SJCRH30 (cell line): ENCODE results near the gene UST. TPM values are rescaled to one million over a fixed set of nuclear protein-coding genes. Genes with fewer than 3 reads are reported as not detected.

Experiments used
- DNase-seq, 2 experiments: peaks; one replicate each; pipeline ENCODE4 v3.0.0-alpha.2; 2015 to 2020
- H3K27ac ChIP-seq: fragments of 250-450 bp; sonication (Bioruptor Pico); 2 replicates; pipeline ENCODE4 v1.5.1; 2020; ENCODE audit warnings: mild to moderate bottlenecking, moderate library complexity
- H3K27me3 ChIP-seq: fragments of 250-450 bp; sonication (Bioruptor Pico); 2 replicates; pipeline ENCODE4 v1.5.1; 2020; ENCODE audit warnings: mild to moderate bottlenecking, moderate library complexity
- H3K36me3 ChIP-seq: fragments of 250-450 bp; sonication (Bioruptor Pico); 2 replicates; pipeline ENCODE4 v1.5.1; 2020; ENCODE audit warnings: mild to moderate bottlenecking, moderate library complexity
- H3K4me1 ChIP-seq: fragments of 250-450 bp; sonication (Bioruptor Pico); 2 replicates; pipeline ENCODE4 v1.5.1; 2020; ENCODE audit warnings: mild to moderate bottlenecking, moderate library complexity
- H3K4me3 ChIP-seq: fragments of 250-450 bp; sonication (Bioruptor Pico); 2 replicates; pipeline ENCODE4 v1.5.1; 2020; ENCODE audit warnings: mild to moderate bottlenecking, moderate library complexity
- H3K9me3 ChIP-seq: fragments of 250-450 bp; sonication (Bioruptor Pico); replicated peaks from 2 replicates; pipeline ENCODE4 v1.5.1; 2020; ENCODE audit warnings: mild to moderate bottlenecking, moderate library complexity
- total RNA-seq: library from RNA; depleted of rRNA; stranded (reverse); fragments of >200 nt; shearing (Covaris generic); gene quantifications from 2 replicates; pipeline ENCODE4 v1.2.3, GENCODE V29; 2014; rRNA removed

The UST gene, protein sequence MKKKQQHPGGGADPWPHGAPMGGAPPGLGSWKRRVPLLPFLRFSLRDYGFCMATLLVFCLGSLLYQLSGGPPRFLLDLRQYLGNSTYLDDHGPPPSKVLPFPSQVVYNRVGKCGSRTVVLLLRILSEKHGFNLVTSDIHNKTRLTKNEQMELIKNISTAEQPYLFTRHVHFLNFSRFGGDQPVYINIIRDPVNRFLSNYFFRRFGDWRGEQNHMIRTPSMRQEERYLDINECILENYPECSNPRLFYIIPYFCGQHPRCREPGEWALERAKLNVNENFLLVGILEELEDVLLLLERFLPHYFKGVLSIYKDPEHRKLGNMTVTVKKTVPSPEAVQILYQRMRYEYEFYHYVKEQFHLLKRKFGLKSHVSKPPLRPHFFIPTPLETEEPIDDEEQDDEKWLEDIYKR
- total RNA-seq = 24.2 and 28.9 TPM in 2 replicates

- H3K9me3 ChIP-seq = no peaks in the 10 kb centered on the region
- H3K27me3 ChIP-seq = no peaks in the 10 kb centered on the region
- H3K4me3 ChIP-seq = peak within 1 kb of the TSS; percentile 77
- H3K36me3 ChIP-seq = no peaks in the 10 kb centered on the region
- H3K4me1 ChIP-seq = peaks cover 4% of the 10 kb centered on the region; the same call in 1 of the 2 replicates
- peak; percentile 90 to 93 for DNase-seq
- peak within 1 kb of the TSS; percentile 51 for H3K27ac ChIP-seq
Observed at GRCh38 chr6:148746363-148747144, at the start of gene UST. TSS of gene UST (plus strand) at chr6:148747030. CDS start at chr6:148747431, 401 bp downstream.

- H3K36me3 ChIP-seq = no peaks in the 10 kb centered on the region
- H3K4me1 ChIP-seq = no peaks in the 10 kb centered on the region
- DNase-seq = no peak
- H3K27me3 ChIP-seq = 0 out of 2 replicates have a peak, but pooled peaks cover 2% of the 10 kb centered on the region
- no peak overlapping the region for H3K27ac ChIP-seq
- H3K9me3 ChIP-seq = no peaks in the 10 kb centered on the region
- no peak overlapping the region for H3K4me3 ChIP-seq
Observed at GRCh38 chr6:148697895-148698440, 48.9 kb upstream of the UST start.

DNA sequence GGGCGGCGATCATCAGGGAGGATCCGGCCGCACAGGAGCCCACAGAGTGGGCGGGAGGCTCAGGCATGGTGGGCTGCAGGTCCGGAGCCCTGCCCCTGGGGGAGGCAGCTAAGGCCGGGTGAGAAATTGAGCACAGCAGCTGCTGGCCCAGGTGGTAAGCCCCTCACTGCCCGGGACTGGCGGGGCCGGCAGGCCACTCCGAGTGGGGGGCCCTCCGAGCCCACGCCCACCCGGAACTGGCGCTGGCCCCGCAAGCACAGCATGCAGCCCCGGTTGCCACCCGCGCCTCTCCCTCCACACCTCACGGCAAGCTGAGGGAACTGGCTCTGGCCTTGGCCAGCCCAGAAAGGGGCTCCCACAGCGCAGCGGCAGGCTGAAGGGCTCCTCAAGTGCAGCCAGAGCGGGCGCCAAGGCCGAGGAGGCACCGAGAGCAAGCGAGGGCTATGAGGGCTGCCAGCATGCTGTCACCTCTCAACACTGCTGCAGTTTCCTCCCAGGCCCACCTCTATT lies 48.1 kb upstream of the UST start:
- Histone ChIP-seq H3K27me3 (0 out of 2 replicates have a peak, but pooled peaks cover 2% of the 10 kb centered on the region), H3K4me3 (no peak overlapping the region), H3K4me1 (no peaks in the 10 kb centered on the region), H3K27ac (no peak overlapping the region), H3K36me3 (no peaks in the 10 kb centered on the region), H3K9me3 (no peaks in the 10 kb centered on the region)
- no peak for DNase-seq

DNA sequence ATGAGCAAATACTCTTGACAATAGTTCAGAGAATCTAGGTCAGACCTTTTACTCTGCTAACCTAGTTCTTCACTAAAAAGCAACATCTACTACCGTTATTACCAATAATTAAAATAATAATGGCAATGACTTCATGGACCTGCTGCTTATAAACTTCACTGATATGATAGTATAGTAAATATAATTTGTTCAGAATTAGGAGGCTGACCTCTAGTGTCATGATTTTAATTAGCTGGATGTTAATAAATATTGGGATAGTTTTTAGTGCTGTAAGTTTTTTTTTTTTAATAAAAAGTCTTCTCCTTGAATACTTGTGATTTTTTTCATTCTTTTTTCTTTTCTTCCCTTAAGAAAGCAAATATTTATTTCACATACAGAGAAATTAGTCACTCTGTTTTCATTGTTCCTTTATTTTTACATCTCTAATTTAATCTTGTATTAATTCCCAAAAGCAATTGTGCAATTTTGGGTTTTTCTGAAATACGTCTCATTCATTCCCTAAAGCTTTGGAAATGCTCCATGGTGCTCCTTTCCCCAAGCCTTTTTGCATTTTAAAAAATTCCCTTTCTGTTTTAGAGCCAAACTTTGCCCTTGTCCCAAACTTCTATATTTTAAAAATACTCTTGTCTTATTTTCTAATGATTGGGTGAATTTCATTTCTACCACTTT lies 46.6 kb upstream of the UST start:
- no peak overlapping the region for H3K4me3 ChIP-seq
- no peaks in the 10 kb centered on the region for H3K36me3 ChIP-seq
- H3K4me1 ChIP-seq = no peaks in the 10 kb centered on the region
- 0 out of 2 replicates have a peak, but pooled peaks cover 2% of the 10 kb centered on the region for H3K27me3 ChIP-seq
- DNase-seq = no peak
- no peak overlapping the region for H3K27ac ChIP-seq
- no peaks in the 10 kb centered on the region for H3K9me3 ChIP-seq

DNA sequence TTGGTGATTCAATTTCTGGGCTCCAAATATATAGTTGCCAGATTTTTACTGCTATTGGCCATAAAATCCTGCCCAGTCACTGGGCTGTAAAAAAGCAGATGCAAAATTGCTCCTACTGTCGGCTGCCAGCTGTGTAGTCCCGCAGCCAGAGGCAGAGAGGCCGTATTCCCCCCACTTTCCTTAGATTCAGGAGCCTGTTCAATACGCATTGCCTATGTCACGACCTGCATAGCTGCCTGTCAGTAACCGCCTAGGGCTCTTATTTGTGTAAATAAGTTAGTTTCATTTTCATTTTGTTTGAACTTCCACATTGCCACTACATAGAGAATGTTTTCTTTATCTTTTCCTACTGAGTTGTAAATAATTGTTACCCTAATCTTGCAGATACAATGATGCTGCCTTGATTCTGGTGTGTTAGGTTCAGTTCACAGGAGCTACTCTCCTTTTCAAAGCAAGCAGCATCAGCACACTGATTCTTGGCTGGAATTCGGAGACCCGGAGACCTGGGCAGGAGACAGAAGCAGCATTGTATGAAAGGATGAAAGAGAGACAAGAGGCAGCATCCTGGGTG lies 46.0 kb upstream of the UST start:
- no peaks in the 10 kb centered on the region for H3K9me3 ChIP-seq
- H3K27ac ChIP-seq = no peak overlapping the region
- H3K4me1 ChIP-seq = no peaks in the 10 kb centered on the region
- H3K27me3 ChIP-seq = 0 out of 2 replicates have a peak, but pooled peaks cover 2% of the 10 kb centered on the region
- no peak overlapping the region for H3K4me3 ChIP-seq
- DNase-seq = peak in 1 of 2 experiments; percentile 11
- no peaks in the 10 kb centered on the region for H3K36me3 ChIP-seq

DNA sequence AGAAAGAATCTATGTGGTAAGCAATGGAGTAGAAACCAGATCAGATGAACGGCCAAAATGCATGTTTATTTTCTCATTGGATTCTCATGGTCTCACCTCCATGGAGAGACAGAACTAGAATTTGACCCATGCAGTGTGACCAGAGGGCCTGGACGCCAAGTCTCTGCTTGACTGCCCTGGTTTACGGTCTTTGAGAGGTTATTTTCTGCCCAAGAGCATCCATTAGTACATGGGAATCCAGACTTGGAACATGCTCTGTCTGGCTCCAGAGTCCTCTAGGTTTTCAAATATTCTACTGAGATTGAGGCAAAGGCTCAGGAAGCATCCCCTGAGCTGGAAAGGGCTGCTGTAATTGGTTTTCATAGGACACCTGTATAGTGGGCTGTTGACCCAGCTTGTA lies 45.5 kb upstream of the UST start:
- H3K27me3 ChIP-seq = 0 out of 2 replicates have a peak, but pooled peaks cover 2% of the 10 kb centered on the region
- H3K4me3 ChIP-seq = no peak overlapping the region
- no peaks in the 10 kb centered on the region for H3K9me3 ChIP-seq
- H3K36me3 ChIP-seq = no peaks in the 10 kb centered on the region
- no peak overlapping the region for H3K27ac ChIP-seq
- DNase-seq = no peak
- no peaks in the 10 kb centered on the region for H3K4me1 ChIP-seq

DNA sequence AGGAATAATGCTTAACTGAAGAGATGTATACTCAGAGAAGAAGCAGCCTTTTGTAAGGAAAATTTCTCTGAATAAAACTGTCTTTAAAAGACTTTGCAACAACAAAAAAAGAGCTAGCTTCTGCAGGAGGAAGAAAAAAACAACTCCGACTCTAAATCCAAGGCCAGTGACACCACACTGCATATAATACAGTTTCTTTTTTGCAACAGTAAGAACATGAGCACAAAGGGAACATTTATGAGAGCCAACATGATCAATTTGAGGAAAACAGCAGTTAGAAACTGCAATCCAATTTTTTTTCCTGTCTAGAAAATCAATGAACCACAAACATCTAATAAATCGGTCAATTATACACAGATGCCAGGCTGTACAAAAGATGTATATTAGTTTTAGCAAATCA lies 42.9 kb upstream of the UST start:
- DNase-seq = no peak
- no peaks in the 10 kb centered on the region for H3K9me3 ChIP-seq
- no peak overlapping the region for H3K27ac ChIP-seq
- H3K27me3 ChIP-seq = 0 out of 2 replicates have a peak, but pooled peaks cover 2% of the 10 kb centered on the region
- no peak overlapping the region for H3K4me3 ChIP-seq
- no peaks in the 10 kb centered on the region for H3K4me1 ChIP-seq
- H3K36me3 ChIP-seq = no peaks in the 10 kb centered on the region

GRCh38 chr6:148704400-148705246 lies 42.2 kb upstream of the UST start:
- H3K4me3 ChIP-seq = no peak overlapping the region

GRCh38 chr6:148708707-148709106 lies 38.1 kb upstream of the UST start:
- Histone ChIP-seq H3K9me3 (peaks cover 7% of the 10 kb centered on the region; the same call in 1 of the 2 replicates), H3K4me1 (no peaks in the 10 kb centered on the region), H3K27ac (no peak overlapping the region), H3K4me3 (no peak overlapping the region), H3K27me3 (no peaks in the 10 kb centered on the region), H3K36me3 (no peaks in the 10 kb centered on the region)
- no peak for DNase-seq

More at GRCh38 chr6:148704400-148705246, 42.2 kb upstream of the UST start:
- no peaks in the 10 kb centered on the region for H3K9me3 ChIP-seq
- H3K27me3 ChIP-seq = 0 out of 2 replicates have a peak, but pooled peaks cover 2% of the 10 kb centered on the region
- no peaks in the 10 kb centered on the region for H3K36me3 ChIP-seq
- DNase-seq = no peak
- no peaks in the 10 kb centered on the region for H3K4me1 ChIP-seq
- H3K27ac ChIP-seq = no peak overlapping the region

- H3K27me3 ChIP-seq = no peaks in the 10 kb centered on the region
- H3K4me1 ChIP-seq = no peaks in the 10 kb centered on the region
- H3K4me3 ChIP-seq = no peak overlapping the region
- no peaks in the 10 kb centered on the region for H3K36me3 ChIP-seq
- H3K9me3 ChIP-seq = peaks cover 7% of the 10 kb centered on the region; the same call in 1 of the 2 replicates
- DNase-seq = no peak
- H3K27ac ChIP-seq = no peak overlapping the region
Observed at GRCh38 chr6:148709577-148709976, 37.3 kb upstream of the UST start.

GRCh38 chr6:148711833-148712654 lies 34.8 kb upstream of the UST start:
- no peak for DNase-seq
- Histone ChIP-seq H3K27me3 (no peaks in the 10 kb centered on the region), H3K4me3 (no peak overlapping the region), H3K36me3 (no peaks in the 10 kb centered on the region), H3K27ac (no peak overlapping the region), H3K9me3 (peaks cover 7% of the 10 kb centered on the region; the same call in 1 of the 2 replicates), H3K4me1 (no peaks in the 10 kb centered on the region)

- H3K36me3 ChIP-seq = no peaks in the 10 kb centered on the region
- DNase-seq = no peak
- H3K27me3 ChIP-seq = no peaks in the 10 kb centered on the region
- H3K9me3 ChIP-seq = peaks cover 7% of the 10 kb centered on the region; the same call in 1 of the 2 replicates
- H3K4me3 ChIP-seq = no peak overlapping the region
- no peak overlapping the region for H3K27ac ChIP-seq
- no peaks in the 10 kb centered on the region for H3K4me1 ChIP-seq
Observed at GRCh38 chr6:148713033-148713738, 33.6 kb upstream of the UST start.
